Activated CD8-positive, alpha-beta T cell treated with anti-CD3 and anti-CD28 coated beads for 36 hours (primary cell): ENCODE data around the gene CRYL1. TPM values are rescaled to one million over a fixed set of nuclear protein-coding genes. Genes with fewer than 3 reads are reported as not detected.

ENCODE experiments used
- ATAC-seq: fragments of 200-7000 bp; cut with Tn5 transposase; one replicate; pipeline ENCODE4 v1.10.0; 2021; ENCODE audit warnings: mild to moderate bottlenecking, moderate library complexity
- CTCF ChIA-PET: fragments of 350-600 bp; sonication (Branson Sonifier 250); formaldehyde crosslinking; loops from one replicate; lab custom pipeline; 2021; ENCODE audit warnings: antibody characterized with exemption; lab: Charles Lee
- POLR2A ChIA-PET: fragments of 350-600 bp; sonication (Branson Sonifier 250); formaldehyde crosslinking; loops from one replicate; lab custom pipeline; 2021; ENCODE audit warnings: antibody characterized with exemption; lab: Charles Lee
- DNase-seq: peaks from one replicate; pipeline ENCODE4 v3.0.0-alpha.2; 2020
- H3K27ac Mint-ChIP-seq: one replicate; pipeline ENCODE4 v1.8.0; 2021; ENCODE audit warnings: mild to moderate bottlenecking, mixed read lengths
- H3K27me3 Mint-ChIP-seq: one replicate; pipeline ENCODE4 v1.8.0; 2021; ENCODE audit warnings: mixed read lengths
- H3K36me3 Mint-ChIP-seq: one replicate; pipeline ENCODE4 v1.8.0; 2021; ENCODE audit warnings: low read depth, mixed read lengths
- H3K4me1 Mint-ChIP-seq: one replicate; pipeline ENCODE4 v1.8.0; 2021; ENCODE audit warnings: low read depth, mixed read lengths
- H3K4me3 Mint-ChIP-seq: one replicate; pipeline ENCODE4 v1.8.0; 2021; ENCODE audit warnings: mild to moderate bottlenecking, moderate library complexity, mixed read lengths
- H3K9me3 Mint-ChIP-seq: one replicate; pipeline ENCODE4 v1.8.0; 2021; ENCODE audit warnings: mixed read lengths
- CTCF ChIP-seq: fragments of 200-600 bp; IDR thresholded peaks from one replicate; pipeline ENCODE4 v1.8.0; 2022; ENCODE audit warnings: antibody characterized with exemption, mild to moderate bottlenecking
- intact Hi-C: fragments of 100-400 bp; cut with micrococcal nuclease; formaldehyde crosslinking; loops from one replicate; pipeline ENCODE4 v1.10.0; 2022
- total RNA-seq, 2 experiments: library from RNA; stranded (reverse); gene quantifications; one replicate each; pipeline ENCODE4 v1.2.3, GENCODE V29; 2021

CRYL1 gene
- total RNA-seq, 2 experiments from 2014 or later, result 8.5 to 9.4 TPM

- Mint-ChIP-seq H3K4me3 (no peak overlapping the region), H3K27ac (no peak overlapping the region), H3K36me3 (peaks cover 5% of the 10 kb centered on the region), H3K4me1 (no peaks in the 10 kb centered on the region), H3K27me3 (no peaks in the 10 kb centered on the region), H3K9me3 (peaks cover 11% of the 10 kb centered on the region)
- intact Hi-C loops, result no loop called here
- CTCF ChIA-PET, result interaction anchor here (1.5 kb wide), 1 partner anchor 9 kb away, joined by 5 read pairs; no protein-coding TSS in a partner anchor
- ATAC-seq, result no peak
- no peak for DNase-seq
- TF ChIP-seq CTCF, result no peak
- POLR2A ChIA-PET, result no interaction called here
Observed at GRCh38 chr13:20501592-20501991, 24.1 kb downstream of the CRYL1 start.

GRCh38 chr13:20501120-20501519 is 24.5 kb downstream of the CRYL1 start:
- intact Hi-C loops, result no loop called here
- no peaks in the 10 kb centered on the region for H3K4me1 Mint-ChIP-seq
- H3K36me3 Mint-ChIP-seq, result peaks cover 5% of the 10 kb centered on the region
- DNase-seq (no peak), ATAC-seq (no peak)
- no peak overlapping the region for H3K4me3 Mint-ChIP-seq
- H3K27me3 Mint-ChIP-seq, result no peaks in the 10 kb centered on the region
- no peak for TF ChIP-seq CTCF
- H3K9me3 Mint-ChIP-seq, result peaks cover 11% of the 10 kb centered on the region
- no peak overlapping the region for H3K27ac Mint-ChIP-seq
- ChIA-PET CTCF (interaction anchor here (0.8 to 1.5 kb wide), 2 partner anchors 9 to 327 kb away, joined by 3 to 5 read pairs; no protein-coding TSS in a partner anchor), POLR2A (no interaction called here)

GRCh38 chr13:20499986-20500385 is 25.7 kb downstream of the CRYL1 start:
- ATAC-seq (no peak), DNase-seq (no peak)
- TF ChIP-seq CTCF, result no peak
- H3K4me1 Mint-ChIP-seq, result peaks cover 1% of the 10 kb centered on the region
- H3K27ac Mint-ChIP-seq, result no peak overlapping the region
- POLR2A ChIA-PET, result no interaction called here
- intact Hi-C loops, result loop anchor here (5.0 kb wide), 1 partner anchor 207 kb away; no protein-coding TSS in a partner anchor
- no peak overlapping the region for H3K4me3 Mint-ChIP-seq
- peaks cover 11% of the 10 kb centered on the region for H3K9me3 Mint-ChIP-seq
- H3K36me3 Mint-ChIP-seq, result peaks cover 3% of the 10 kb centered on the region
- CTCF ChIA-PET, result interaction anchor here (1.2 to 1.9 kb wide), 2 partner anchors 13 to 329 kb away, joined by 4 to 5 read pairs; no protein-coding TSS in a partner anchor
- H3K27me3 Mint-ChIP-seq, result no peaks in the 10 kb centered on the region

GRCh38 chr13:20498659-20499058 is 27.0 kb downstream of the CRYL1 start:
- peaks cover 11% of the 10 kb centered on the region for H3K9me3 Mint-ChIP-seq
- H3K4me1 Mint-ChIP-seq, result peaks cover 2% of the 10 kb centered on the region
- no peak for ATAC-seq
- no peak for TF ChIP-seq CTCF
- H3K36me3 Mint-ChIP-seq, result peaks cover 3% of the 10 kb centered on the region
- no peak for DNase-seq
- H3K27me3 Mint-ChIP-seq, result no peaks in the 10 kb centered on the region
- CTCF ChIA-PET, result interaction anchor here (1.9 kb wide), 1 partner anchor 330 kb away, joined by 5 read pairs; no protein-coding TSS in a partner anchor
- POLR2A ChIA-PET, result no interaction called here
- H3K4me3 Mint-ChIP-seq, result no peak overlapping the region
- H3K27ac Mint-ChIP-seq, result no peak overlapping the region
- intact Hi-C loops, result loop anchor here (5.0 kb wide), 1 partner anchor 209 kb away; no protein-coding TSS in a partner anchor

GRCh38 chr13:20498129-20498528 is 27.5 kb downstream of the CRYL1 start:
- no peak for ATAC-seq
- peaks cover 3% of the 10 kb centered on the region for H3K36me3 Mint-ChIP-seq
- H3K4me1 Mint-ChIP-seq, result peaks cover 2% of the 10 kb centered on the region
- CTCF ChIA-PET, result interaction anchor here (1.9 kb wide), 1 partner anchor 331 kb away, joined by 5 read pairs; no protein-coding TSS in a partner anchor
- TF ChIP-seq CTCF, result no peak
- intact Hi-C loops, result loop anchor here (5.0 kb wide), 1 partner anchor 209 kb away; no protein-coding TSS in a partner anchor
- H3K9me3 Mint-ChIP-seq, result peaks cover 11% of the 10 kb centered on the region
- POLR2A ChIA-PET, result no interaction called here
- no peak overlapping the region for H3K4me3 Mint-ChIP-seq
- no peak for DNase-seq
- no peaks in the 10 kb centered on the region for H3K27me3 Mint-ChIP-seq
- H3K27ac Mint-ChIP-seq, result no peak overlapping the region
